GM12874 (cell line): Measurements from ENCODE around the gene PIK3IP1.

ENCODE experiments used
- TF ChIP-seq, protein P1 (sequence below): IDR thresholded peaks from 2 replicates; pipeline ENCODE4 v1.5.1; 2011; ENCODE audit warnings: low read depth, mild to moderate bottlenecking, control low read depth, low read length, moderate library complexity; ENCODE audit not compliant: insufficient read depth

Gene PIK3IP1

DNA sequence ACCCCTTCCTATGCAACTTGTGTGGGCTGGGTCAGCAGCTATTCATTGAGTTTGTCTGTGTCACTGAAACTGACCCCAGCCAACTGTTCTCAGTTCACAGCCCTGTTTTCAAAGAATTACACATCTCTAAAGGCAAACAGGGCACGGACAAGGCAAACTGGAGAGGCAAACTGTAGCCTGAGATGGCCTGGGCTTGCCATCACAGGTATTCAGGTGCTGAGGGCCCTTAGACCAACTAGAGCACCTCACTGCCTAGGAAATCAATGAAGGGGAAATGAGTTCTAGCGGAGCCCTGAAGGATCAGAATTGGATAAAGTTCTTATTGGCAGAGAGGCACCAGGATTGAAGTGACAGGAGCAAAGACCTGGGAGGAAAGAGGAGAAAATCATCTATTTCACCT, 24.0 kb downstream of the PIK3IP1 start:
- TF ChIP-seq, protein P1, sequence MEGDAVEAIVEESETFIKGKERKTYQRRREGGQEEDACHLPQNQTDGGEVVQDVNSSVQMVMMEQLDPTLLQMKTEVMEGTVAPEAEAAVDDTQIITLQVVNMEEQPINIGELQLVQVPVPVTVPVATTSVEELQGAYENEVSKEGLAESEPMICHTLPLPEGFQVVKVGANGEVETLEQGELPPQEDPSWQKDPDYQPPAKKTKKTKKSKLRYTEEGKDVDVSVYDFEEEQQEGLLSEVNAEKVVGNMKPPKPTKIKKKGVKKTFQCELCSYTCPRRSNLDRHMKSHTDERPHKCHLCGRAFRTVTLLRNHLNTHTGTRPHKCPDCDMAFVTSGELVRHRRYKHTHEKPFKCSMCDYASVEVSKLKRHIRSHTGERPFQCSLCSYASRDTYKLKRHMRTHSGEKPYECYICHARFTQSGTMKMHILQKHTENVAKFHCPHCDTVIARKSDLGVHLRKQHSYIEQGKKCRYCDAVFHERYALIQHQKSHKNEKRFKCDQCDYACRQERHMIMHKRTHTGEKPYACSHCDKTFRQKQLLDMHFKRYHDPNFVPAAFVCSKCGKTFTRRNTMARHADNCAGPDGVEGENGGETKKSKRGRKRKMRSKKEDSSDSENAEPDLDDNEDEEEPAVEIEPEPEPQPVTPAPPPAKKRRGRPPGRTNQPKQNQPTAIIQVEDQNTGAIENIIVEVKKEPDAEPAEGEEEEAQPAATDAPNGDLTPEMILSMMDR: no peak

DNA sequence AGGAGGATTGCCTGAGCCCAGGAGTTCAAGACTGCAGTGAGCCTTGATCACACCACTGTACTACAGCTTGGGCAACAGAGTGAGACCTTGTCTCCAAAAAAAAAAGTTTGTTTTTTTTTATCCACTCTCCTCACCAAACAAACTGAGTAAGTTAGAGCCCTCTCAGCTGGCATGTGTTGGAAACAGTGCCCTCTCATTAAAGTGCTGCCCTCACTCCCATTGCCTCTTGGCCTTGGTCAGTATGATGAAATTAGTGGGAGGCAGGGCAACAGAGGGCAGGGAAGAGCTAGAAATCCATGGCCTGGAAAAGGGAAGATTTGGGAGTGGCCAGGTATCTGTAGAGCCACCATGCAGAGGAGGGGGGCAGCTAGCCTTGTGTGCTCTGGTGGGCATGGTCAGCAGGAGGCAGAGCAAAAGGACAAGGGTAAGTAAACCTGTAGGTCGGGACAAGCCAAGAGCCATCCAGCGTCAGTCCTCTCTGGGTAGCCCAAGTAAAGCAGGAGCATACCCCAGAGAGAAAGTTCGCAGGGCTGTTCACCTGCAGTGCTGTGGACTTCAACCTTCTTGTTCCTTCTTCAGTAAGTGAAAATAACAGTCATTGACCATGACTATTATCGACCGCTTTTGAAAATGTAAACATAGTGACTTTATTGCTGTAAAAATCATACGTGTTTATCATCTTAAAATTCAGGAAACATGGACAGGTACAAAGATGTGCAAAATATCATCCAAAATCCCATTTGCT, 28.2 kb downstream of the PIK3IP1 start:
- TF ChIP-seq, protein P1: no peak

DNA sequence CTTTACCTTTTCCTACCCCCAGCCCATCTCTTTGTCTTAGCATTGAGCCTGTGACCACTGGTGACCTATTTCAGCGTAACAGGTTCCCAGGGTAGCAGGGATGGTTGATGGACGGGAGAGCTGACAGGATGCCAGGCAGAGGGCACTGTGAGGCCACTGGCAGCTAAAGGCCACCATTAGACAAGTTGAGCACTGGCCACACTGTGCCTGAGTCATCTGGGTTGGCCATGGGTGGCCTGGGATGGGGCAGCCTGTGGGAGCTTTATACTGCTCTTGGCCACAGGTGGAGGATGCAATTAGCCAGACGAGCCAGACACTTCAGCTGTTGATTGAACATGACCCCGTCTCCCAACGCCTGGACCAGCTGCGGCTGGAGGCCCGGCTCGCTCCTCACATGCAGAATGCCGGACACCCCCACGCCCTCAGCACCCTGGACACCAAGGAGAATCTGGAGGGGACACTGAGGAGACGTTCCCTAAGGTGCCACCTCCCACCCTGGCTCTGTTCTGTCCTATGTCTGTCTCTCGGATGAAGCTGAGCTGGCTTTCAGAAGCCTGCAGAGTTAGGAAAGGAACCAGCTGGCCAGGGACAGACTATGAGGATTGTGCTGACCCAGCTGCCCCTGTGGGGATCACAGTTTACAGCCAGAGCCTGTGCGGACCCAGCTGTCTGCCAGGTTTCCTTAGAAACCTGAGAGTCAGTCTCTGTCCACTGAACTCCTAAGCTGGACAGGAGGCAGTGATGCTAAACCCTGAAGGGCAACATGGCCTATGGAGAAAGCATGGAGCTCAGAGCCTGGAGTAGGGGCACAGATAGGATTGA, 29.8 kb downstream of the PIK3IP1 start:
- TF ChIP-seq, protein P1: no peak

DNA sequence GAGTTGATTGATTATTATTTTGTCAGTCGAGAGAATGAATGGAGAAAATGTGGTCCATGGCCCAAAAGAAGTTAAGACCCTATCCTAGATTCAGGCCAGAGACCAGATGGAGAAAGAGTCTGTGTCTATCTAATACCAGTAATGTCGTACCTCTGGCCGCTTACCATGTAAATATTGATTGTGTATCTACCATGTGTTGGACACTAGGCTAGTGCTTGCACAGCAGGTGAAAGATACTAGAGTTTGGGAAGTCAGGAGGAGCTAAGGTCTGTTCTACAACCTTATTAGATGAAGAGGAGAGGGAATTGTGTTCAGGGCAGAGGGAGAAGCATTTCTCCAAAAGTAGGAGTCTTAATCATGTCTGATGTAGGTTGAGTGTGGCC, 31.8 kb downstream of the PIK3IP1 start:
- TF ChIP-seq, protein P1: no peak

DNA sequence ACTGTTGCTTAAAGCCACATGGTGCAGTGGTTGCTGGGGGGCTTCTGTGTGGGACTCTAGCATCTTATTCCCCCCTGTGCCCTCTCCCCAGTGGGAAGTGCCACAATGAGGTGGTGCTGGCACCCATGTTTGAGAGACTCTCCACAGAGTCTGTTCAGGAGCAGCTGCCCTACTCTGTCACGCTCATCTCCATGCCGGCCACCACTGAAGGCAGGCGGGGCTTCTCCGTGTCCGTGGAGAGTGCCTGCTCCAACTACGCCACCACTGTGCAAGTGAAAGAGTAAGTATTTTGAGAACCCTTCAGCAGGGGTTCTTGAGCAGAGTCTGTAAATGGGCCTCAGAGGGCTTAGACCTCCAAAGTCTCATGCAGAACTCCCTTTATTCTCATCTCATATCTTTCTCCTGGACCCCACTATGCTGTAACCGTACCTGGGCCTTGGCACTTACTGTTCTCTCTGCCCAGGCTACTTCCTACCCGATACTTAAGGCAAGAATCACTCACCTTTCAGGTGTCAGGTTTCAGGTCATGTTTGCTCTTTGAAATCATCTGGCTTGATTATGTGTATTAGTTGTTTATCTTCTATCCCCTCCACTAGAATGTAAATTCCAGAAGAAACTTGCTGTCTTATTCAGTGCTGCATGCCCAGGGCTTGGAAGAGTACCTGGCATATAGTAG, 32.4 kb downstream of the PIK3IP1 start:
- TF ChIP-seq, protein P1: no peak

DNA sequence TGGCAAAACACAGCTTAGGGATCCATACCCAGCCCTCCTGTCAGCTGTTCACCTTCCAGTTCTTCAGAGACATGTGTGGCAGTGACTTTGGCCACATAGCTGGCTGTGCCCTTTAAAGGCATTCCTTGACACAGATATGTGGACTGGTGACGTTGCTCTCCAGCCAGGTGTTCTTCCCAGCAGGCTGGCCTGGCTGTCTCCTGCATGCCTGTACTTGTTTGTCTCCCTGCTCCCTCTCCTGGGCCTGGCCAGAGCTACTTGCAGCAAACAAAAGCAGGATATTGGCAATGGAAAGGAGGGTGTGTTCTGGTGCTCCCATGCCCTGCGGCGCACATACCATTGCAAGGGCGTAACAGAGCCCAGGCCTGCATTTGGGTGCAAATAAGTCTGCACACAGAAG, 38.3 kb downstream of the PIK3IP1 start:
- TF ChIP-seq, protein P1: no peak
